SK-N-MC (cell line): ENCODE results near the gene REEP6.

Source experiments
- EZH2 ChIP-seq: fragments of 200-600 bp; sonication (generic); IDR thresholded peaks from one replicate; pipeline ENCODE4 v1.6.1; 2017; ENCODE audit warnings: antibody characterized with exemption
- FOXP2 ChIP-seq: optimal IDR thresholded peaks from 2 replicates; pipeline ENCODE3; 2011; ENCODE audit warnings: mild to moderate bottlenecking, moderate library complexity; ENCODE audit not compliant: insufficient read depth; ENCODE audit errors: extremely low read length, control extremely low read depth
- POLR2AphosphoS5 ChIP-seq: IDR thresholded peaks from 2 replicates; pipeline ENCODE4 v1.6.1; 2012; ENCODE audit warnings: mild to moderate bottlenecking, low read depth, low read length, borderline replicate concordance

GRCh38 chr19:1455336-1456120, 35.5 kb upstream of the REEP6 start:
- no peak for TF ChIP-seq POLR2AphosphoS5
- TF ChIP-seq EZH2 = no peak
- no peak for TF ChIP-seq FOXP2
